Stimulated activated CD4-positive, alpha-beta T cell treated with anti-CD3 and anti-CD28 coated beads, Interleukin-1b, Interleukin-23, amount 100 ng/mL, for 1 hour (primary cell): Measurements from ENCODE around the gene PSMB3.
"Not testable (repeated sequence)": the region's sequence is repeated elsewhere in the genome, so short reads cannot be mapped to it uniquely, and the experiment has no call there.

Experiments
- DNase-seq, 2 donors: peaks; one replicate each; pipeline ENCODE4 v3.0.0-alpha.2; 2020; ENCODE audit warnings: low read depth in 2 of 2

The PSMB3 gene

GRCh38 chr17:38749223-38750043 is 3.1 kb upstream of the PSMB3 start:
- DNase-seq: no peak

- DNase-seq: no peak
Measured at GRCh38 chr17:38750044-38750311, 2.6 kb upstream of the PSMB3 start.

- no peak for DNase-seq
Measured at GRCh38 chr17:38750312-38751121, 2.0 kb upstream of the PSMB3 start.

GRCh38 chr17:38751144-38751807 is 1.3 kb upstream of the PSMB3 start:
- DNase-seq: no peak

- DNase-seq: peak; percentile 67 to 88
Measured at GRCh38 chr17:38751808-38752307, 683 bp upstream of the PSMB3 start.

GRCh38 chr17:38753071-38753506 is 548 bp downstream of the PSMB3 start:
- no peak for DNase-seq

- no peak for DNase-seq
Measured at GRCh38 chr17:38761612-38762011, 9.1 kb downstream of the PSMB3 start.

GRCh38 chr17:38762231-38762630 is 9.7 kb downstream of the PSMB3 start:
- DNase-seq: no peak

- no peak for DNase-seq
Measured at GRCh38 chr17:38766341-38766740, 13.8 kb downstream of the PSMB3 start.

- no peak for DNase-seq
Measured at GRCh38 chr17:38768417-38768816, 15.9 kb downstream of the PSMB3 start.

GRCh38 chr17:38773258-38773657 is 20.7 kb downstream of the PSMB3 start:
- no peak for DNase-seq

- DNase-seq: no peak
Measured at GRCh38 chr17:38777641-38778250, 25.2 kb downstream of the PSMB3 start.

- DNase-seq: no peak
Measured at GRCh38 chr17:38779965-38780752, 27.6 kb downstream of the PSMB3 start.

- no peak for DNase-seq
Measured at GRCh38 chr17:38783227-38783626, 30.7 kb downstream of the PSMB3 start.

- no peak for DNase-seq
Measured at GRCh38 chr17:38786372-38786771, 33.8 kb downstream of the PSMB3 start.

- not testable (repeated sequence) for DNase-seq
Measured at GRCh38 chr17:38787999-38788398, 35.5 kb downstream of the PSMB3 start.

- DNase-seq: no peak
Measured at GRCh38 chr17:38789185-38789584, 36.6 kb downstream of the PSMB3 start.

- not testable (repeated sequence) for DNase-seq
Measured at GRCh38 chr17:38790148-38790707, 37.7 kb downstream of the PSMB3 start.

GRCh38 chr17:38791162-38791561 is 38.6 kb downstream of the PSMB3 start:
- DNase-seq: no peak

GRCh38 chr17:38794221-38794620 is 41.7 kb downstream of the PSMB3 start:
- DNase-seq: no peak
